Peyer's patch (tissue), 4 donors: Measurements from ENCODE around the gene CCDC154.

ENCODE experiments used
- POLR2A ChIP-seq, 2 donors: fragments of 450-650 bp; IDR thresholded peaks; one replicate each; pipeline ENCODE4 v1.5.1; 2017; ENCODE audit warnings: antibody characterized with exemption in 2 of 2, mild to moderate bottlenecking in 2 of 2, moderate library complexity in 2 of 2
- TF ChIP-seq, protein P1 (sequence below), 6 experiments: fragments of 450-650 bp in 4 of 6; fragments of 200-600 bp in 2 of 6; sonication (generic) in 1 of 6; IDR thresholded peaks; one replicate each; pipeline ENCODE4 v1.5.1; 2017 to 2019; ENCODE audit warnings: antibody characterized with exemption in 6 of 6, mild to moderate bottlenecking in 3 of 6, moderate library complexity in 1 of 6

DNA sequence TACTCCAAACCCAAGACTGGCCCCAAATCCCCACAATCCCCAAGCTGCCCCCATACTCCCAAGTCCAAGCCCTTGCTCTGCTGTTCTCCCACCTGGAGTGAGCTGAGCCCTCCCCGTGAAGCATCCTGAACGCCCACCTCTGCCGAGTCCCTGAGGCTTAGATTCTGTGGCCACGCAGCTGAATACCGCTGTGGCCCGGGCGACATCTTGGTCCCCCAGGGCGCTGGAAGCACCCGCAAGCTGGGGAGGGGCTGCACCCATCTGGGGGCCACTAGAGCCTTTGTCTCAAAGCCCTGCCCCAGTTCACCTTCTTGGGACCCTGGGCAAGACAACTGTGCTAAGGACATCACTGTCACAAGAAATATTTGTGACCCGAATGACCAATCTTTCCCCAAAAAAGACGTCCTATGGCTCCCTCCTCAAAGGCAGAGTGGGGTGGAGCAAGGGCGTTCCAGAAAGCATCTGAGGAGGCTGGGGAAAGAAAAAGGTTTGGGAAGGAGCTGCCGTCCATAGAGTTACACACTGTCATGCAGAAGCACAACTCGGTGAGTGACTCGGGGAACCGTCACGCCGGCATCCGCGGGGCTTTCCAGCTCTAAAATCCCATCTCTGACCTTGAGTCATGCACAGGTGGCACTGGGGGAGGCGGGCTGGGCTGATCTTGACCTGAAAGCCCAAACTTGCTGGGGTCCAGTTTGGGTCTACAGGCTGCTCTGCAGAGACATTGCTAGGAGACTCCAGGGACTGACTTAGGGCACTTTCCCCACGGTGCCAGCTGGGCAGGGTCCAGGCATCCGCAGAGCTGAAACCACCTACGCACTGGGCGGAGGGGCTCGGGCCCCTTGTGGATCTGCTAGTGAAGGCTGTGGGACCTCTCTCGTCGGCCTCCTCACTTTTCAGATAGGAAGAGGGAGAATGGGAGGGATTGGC is 37.8 kb upstream of the CCDC154 start:
- TF ChIP-seq, protein P1, sequence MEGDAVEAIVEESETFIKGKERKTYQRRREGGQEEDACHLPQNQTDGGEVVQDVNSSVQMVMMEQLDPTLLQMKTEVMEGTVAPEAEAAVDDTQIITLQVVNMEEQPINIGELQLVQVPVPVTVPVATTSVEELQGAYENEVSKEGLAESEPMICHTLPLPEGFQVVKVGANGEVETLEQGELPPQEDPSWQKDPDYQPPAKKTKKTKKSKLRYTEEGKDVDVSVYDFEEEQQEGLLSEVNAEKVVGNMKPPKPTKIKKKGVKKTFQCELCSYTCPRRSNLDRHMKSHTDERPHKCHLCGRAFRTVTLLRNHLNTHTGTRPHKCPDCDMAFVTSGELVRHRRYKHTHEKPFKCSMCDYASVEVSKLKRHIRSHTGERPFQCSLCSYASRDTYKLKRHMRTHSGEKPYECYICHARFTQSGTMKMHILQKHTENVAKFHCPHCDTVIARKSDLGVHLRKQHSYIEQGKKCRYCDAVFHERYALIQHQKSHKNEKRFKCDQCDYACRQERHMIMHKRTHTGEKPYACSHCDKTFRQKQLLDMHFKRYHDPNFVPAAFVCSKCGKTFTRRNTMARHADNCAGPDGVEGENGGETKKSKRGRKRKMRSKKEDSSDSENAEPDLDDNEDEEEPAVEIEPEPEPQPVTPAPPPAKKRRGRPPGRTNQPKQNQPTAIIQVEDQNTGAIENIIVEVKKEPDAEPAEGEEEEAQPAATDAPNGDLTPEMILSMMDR (IDR thresholded peaks at IDR 0.05): no peak
- no peak for TF ChIP-seq POLR2A (IDR thresholded peaks at IDR 0.05)
